ENCODE data around the gene USP13. TPM values are rescaled to one million over a fixed set of nuclear protein-coding genes. Genes with fewer than 3 reads are reported as not detected.

Gene USP13
- total and polyA plus RNA-seq, 10 of the 15 experiments (the other 5 are each of a cell fraction or from before 2014, with no cell fraction given), result 3.2 to 20.8 (median 9.0) TPM

- no peaks in the 10 kb centered on the region for H4K20me1 ChIP-seq (ENCODE audit: control insufficient read depth, insufficient read depth)
- H3K27me3 ChIP-seq (replicated peaks in 1 of 2; ENCODE audit: control insufficient read depth in 2 of 2, insufficient read depth in 2 of 2, low read length in 1 of 2), result no peaks in the 10 kb centered on the region
- RAD21 ChIA-PET (ENCODE audit: unreplicated experiment), result no interaction called here
- FAIRE-seq, result no peak
- SMC1A ChIA-PET (ENCODE audit: uncharacterized antibody, unreplicated experiment), result interaction anchor here (1.0 to 1.3 kb wide), 2 partner anchors 8 to 16 kb away, joined by 3 read pairs; no protein-coding TSS in a partner anchor
- in situ Hi-C loops (cut with MboI), result no loop called here
- BruUV-seq (replicated peaks), result no TSS peak
- H3K36me3 ChIP-seq (ENCODE audit: control insufficient read depth in 2 of 2, insufficient read depth in 2 of 2, low read length in 1 of 2), result peaks cover 5 to 13% of the 10 kb centered on the region in 2 experiments
- POLR2A ChIA-PET, result interaction anchor here (0.7 kb wide), 1 partner anchor 1129 kb away, joined by 3 read pairs; no protein-coding TSS in a partner anchor
- TF ChIP-seq RAD21 (IDR thresholded peaks at IDR 0.05; ENCODE audit: insufficient read depth, low read depth, low read length), result no peak
- no peak for TF ChIP-seq KLF5 (IDR thresholded peaks at IDR 0.05; ENCODE audit: partially characterized antibody)
- no peak for TF ChIP-seq JUND (IDR thresholded peaks at IDR 0.05; ENCODE audit: low read depth, low read length)
- TF ChIP-seq TAF1 (IDR thresholded peaks at IDR 0.05; ENCODE audit: borderline replicate concordance, low read depth, low read length), result no peak
- no peak for TF ChIP-seq GATAD2B (conservative IDR thresholded peaks at IDR 0.05; ENCODE audit: low read depth)
- TF ChIP-seq CHD4 (IDR thresholded peaks at IDR 0.05), result no peak
- TF ChIP-seq TCF12 (IDR thresholded peaks at IDR 0.05; ENCODE audit: low read depth, low read length), result no peak
- TF ChIP-seq SUPT20H (IDR thresholded peaks at IDR 0.05; ENCODE audit: borderline replicate concordance, control insufficient read depth, low read depth, low read length), result no peak
- TF ChIP-seq ZBTB11 (CRISPR knock-in tag; IDR thresholded peaks at IDR 0.05), result no peak
- TF ChIP-seq ATF7 (IDR thresholded peaks at IDR 0.05; ENCODE audit: low read depth), result no peak
- TF ChIP-seq SRF (IDR thresholded peaks at IDR 0.05; ENCODE audit: low read depth in 2 of 2, low read length in 2 of 2), result no peak
- no peak for TF ChIP-seq EED (IDR thresholded peaks at IDR 0.05; ENCODE audit: low read depth)
- no peak for TF ChIP-seq SIN3A (IDR thresholded peaks at IDR 0.05; ENCODE audit: low read depth, low read length)
- TF ChIP-seq ZNF207 (IDR thresholded peaks at IDR 0.05; ENCODE audit: borderline replicate concordance), result no peak
- TF ChIP-seq BACH1 (IDR thresholded peaks at IDR 0.05; ENCODE audit: borderline replicate concordance), result no peak
- TF ChIP-seq CHD1 (IDR thresholded peaks at IDR 0.05; ENCODE audit: low read depth, low read length), result no peak
- intact Hi-C loops (cut with micrococcal nuclease; ENCODE audit: unreplicated experiment), result no loop called here
- no peak overlapping the region for H3K4me3 ChIP-seq
- no peaks in the 10 kb centered on the region for H3K79me2 ChIP-seq (ENCODE audit: control insufficient read depth, insufficient read depth, low read length)
- no peak overlapping the region for H2AFZ ChIP-seq (ENCODE audit: control insufficient read depth, low read depth, low read length)
- no peak overlapping the region for H3K9ac ChIP-seq (ENCODE audit: control insufficient read depth, insufficient read depth, low read length)
- H3K9me3 ChIP-seq (replicated peaks; ENCODE audit: control insufficient read depth, insufficient read depth, low read length), result no peaks in the 10 kb centered on the region
- no peak overlapping the region for H3K4me2 ChIP-seq (ENCODE audit: control insufficient read depth, insufficient read depth)
- 99% methylated on average over 4 of the region's 4 CpGs for WGBS (ENCODE audit: insufficient coverage, insufficient replicate concordance, low lambda C conversion rate, missing lambda C conversion rate)
- H3K27ac ChIP-seq (ENCODE audit: control insufficient read depth, insufficient read depth), result no peak overlapping the region
- ATAC-seq, result no peak
- H3K4me1 ChIP-seq (ENCODE audit: control insufficient read depth, insufficient read depth, low read length), result no peaks in the 10 kb centered on the region
- DNase-seq (ENCODE audit: low read depth, low spot score), result no peak
- CTCF ChIA-PET, result interaction anchor here (0.6 kb wide), 2 partner anchors 59 to 905 kb away, joined by 3 read pairs; no protein-coding TSS in a partner anchor
Measured at GRCh38 chr3:179766416-179767133, 113.7 kb downstream of the USP13 start.
